Measurements from ENCODE around the gene VPS52.

VPS52 gene, protein sequence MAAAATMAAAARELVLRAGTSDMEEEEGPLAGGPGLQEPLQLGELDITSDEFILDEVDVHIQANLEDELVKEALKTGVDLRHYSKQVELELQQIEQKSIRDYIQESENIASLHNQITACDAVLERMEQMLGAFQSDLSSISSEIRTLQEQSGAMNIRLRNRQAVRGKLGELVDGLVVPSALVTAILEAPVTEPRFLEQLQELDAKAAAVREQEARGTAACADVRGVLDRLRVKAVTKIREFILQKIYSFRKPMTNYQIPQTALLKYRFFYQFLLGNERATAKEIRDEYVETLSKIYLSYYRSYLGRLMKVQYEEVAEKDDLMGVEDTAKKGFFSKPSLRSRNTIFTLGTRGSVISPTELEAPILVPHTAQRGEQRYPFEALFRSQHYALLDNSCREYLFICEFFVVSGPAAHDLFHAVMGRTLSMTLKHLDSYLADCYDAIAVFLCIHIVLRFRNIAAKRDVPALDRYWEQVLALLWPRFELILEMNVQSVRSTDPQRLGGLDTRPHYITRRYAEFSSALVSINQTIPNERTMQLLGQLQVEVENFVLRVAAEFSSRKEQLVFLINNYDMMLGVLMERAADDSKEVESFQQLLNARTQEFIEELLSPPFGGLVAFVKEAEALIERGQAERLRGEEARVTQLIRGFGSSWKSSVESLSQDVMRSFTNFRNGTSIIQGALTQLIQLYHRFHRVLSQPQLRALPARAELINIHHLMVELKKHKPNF

DNA sequence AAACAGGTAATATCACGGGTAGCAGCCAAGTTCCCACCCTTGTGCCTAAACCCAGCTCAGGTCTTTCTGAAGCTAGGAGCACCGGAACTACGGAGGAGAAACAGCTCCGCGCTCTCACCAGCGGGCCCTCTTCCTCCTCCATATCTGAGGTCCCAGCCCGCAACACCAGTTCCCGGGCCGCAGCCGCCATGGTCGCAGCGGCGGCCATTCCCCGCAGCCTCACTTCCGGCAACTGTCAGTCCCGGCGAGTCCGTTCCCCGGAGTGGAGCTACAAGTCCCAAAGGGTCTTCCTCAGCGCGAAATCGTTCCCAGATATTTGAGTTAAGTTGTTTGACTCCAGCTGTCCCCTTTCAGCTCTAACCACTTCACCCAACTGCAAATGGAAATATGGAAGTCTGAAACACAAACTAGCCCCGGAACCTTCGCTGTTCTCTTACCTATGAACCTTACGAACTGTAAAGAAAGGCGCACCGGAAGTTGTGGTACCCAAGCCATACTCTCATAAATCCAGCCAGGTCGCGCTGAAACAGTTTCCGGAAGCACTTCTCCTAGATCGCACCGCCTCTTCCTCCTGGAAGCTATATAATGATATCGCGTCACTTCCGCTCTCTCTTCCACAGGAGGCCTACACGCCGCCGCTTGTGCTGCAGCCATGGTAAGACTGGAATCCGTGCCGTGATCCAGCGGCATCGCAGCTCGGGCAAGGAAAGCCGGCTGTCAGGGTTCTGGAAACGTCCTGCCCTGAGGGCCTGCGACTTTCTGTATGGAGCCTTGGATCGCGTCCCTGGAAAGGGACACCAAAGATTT lies at the start of gene VPS52, which contains the start of gene RPS18:
Gene VPS52 (minus strand): TSS at position 409 of the 807 bp plus-strand sequence. CDS start 201 bp downstream, at position 208.
Gene RPS18 (plus strand): TSS at position 608 of the 807 bp plus-strand sequence. CDS start 45 bp downstream, at position 653.
- DNase-seq (ENCODE audit: low read depth) = peak; percentile 74

DNA sequence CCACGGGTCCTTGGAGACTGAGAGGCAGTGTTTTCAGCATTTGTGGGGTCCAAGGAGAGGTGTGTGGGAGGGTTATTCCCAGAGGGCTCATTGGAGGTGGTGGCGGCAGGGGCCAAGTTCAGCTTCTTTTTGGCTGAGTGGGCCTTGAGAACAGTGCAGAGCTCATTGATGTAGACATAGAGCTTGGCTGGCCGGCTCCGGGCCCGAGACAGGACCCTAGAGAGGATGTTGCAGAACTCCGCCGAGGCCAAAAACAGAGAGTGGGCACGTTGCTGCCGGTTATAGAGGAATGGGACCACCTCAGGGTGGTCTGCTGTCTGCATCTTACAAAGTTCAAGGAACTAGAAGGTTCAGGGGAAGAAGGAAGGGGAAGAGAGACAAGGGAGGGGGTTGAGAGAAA lies 49.6 kb upstream of the VPS52 start:
- no peak for DNase-seq (ENCODE audit: low read depth)

DNA sequence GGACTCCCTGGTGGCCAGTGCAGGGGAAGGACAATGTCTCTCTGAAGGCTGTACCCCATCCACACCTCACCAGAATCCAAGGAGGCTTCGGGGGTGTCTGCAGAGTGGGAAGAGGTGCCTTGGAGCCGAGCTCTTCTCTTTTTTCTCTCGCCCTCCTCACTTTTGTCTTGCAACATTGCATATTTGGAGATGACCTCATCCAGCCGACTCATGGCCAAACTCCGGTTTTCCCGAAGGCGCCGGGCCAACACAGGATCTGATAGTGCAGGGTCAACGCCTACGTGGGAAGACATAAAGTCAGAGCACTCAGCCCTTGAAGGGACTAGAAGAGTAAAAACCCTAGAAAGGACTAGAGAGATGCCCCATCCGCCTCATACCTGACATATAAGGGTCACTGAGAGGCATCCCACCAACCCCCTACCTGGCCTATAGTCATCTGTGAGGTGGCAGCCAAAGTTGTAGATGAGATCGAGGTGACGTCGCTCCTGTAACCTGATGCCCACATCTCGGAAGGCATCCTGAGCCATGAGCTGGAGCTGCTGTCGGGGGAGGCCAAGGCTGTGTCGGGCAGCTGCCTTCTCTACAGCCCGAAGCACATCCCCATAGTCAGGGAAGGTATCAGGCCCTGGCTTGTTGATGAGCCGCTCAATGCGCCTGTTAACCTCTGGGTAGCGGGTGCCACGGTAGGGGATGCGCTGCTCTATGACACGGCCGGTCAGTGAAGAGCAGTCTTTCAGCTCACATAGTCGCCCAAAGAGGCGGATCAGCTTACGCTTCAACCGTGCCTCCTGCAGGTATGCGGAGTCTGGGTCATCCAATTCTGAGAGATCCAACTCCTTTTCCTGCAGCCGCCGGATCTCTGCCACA lies 48.9 kb upstream of the VPS52 start:
- DNase-seq (ENCODE audit: low read depth) = no peak

DNA sequence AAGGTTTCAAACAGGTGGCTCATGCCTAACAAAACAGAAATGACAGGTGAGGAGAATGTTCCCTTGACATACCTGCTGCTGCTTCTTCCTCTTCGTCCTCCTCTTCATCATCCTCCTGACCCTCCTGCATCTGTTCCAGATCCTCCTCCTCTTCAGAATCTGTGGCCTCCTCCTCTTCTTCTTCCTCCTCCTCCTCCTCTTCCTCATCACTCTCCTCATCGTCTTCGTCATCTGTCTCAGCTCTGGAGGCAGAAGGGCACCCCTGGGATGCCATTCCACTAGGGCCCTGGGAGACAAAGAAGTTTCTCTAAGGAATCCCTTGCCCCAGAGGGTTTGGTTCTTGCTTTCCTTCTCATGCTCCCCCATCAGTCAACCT lies 48.3 kb upstream of the VPS52 start:
- no peak for DNase-seq (ENCODE audit: low read depth)

DNA sequence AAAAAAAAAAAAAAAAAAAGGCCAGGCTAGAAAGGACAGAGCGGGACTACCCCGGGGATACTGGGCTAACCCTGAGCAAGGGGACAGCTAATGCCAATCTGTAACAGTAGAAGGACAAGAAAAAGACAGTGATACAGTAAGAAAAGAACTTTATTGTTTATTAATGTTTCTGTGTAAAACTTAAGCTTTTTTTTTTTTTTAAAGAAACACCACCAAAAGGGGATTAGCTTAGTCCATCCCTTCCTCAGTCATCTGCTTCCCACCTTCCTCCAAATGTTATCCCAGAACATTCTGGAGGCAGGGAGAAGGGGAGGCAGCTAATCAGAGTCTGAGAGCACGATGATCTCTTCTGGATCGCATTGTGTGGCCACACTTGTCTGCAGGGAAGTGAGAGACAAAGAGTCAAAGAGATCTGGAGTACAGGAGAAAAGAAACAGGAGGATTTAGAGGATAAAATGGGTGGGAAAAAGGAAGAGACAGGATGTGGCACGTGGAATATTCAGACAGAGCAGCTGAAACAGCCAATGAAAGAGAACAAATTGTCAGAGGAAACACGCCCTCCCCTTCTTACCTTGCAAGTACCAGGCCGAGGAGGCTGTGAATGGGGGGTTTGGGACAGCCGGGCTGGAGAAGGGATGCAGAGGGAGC lies 46.9 kb upstream of the VPS52 start:
- no peak for DNase-seq (ENCODE audit: low read depth)

DNA sequence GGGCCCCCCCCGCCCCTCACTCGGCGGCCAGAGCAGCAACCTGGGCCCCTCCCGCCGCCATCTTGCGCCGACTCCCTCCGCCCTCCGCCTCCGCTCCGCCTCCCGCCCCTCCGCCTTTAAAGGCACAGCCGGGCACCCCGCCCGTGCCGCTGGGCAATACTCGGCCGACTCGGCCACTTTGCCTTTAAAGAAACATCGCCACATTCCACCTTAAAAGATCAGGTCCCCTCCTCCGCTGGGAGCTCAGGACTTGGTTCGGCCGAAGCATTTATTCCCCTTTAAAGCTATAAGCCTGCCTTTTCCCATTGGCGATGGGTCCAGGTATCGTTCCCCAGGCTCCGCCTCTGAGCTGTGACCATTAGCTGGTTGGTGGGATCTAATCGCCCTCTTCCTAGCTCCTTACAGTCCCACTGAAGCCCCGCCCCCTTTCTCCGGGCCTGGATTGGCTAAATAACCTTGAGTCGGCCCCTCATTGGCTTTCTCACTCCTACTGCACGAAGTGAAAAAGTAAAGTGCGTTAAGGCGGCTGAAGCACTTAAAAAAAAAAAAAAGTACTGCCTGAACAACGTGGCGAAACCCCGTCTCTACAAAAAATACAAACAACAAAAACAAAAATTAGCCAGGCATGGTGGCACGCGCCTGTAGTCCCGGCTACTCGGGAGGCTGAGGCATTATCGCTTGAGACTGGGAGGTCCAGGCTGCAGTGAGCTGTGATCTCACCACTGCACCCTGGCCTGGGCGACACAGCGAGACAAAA lies 46.2 kb upstream of the VPS52 start, which contains the start of gene ZBTB22:
Gene ZBTB22 (minus strand): TSS at position 76 of the 757 bp plus-strand sequence. CDS start 828 bp downstream, outside the sequence.
- DNase-seq (ENCODE audit: low read depth) = peak; percentile 75

DNA sequence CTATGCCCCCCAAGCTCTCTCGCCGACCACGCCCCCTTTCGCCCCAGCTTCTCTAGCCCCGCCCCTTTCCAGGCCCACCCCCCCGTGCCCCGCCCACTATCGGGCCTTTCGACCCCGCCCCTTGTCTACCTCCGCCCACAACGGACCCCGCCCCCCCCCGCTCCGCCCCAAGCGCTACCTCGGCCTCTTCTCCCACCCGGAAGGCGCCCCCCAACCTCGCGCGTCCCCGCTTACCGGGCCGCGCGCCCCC lies 45.7 kb upstream of the VPS52 start:
- no peak for DNase-seq (ENCODE audit: low read depth)

DNA sequence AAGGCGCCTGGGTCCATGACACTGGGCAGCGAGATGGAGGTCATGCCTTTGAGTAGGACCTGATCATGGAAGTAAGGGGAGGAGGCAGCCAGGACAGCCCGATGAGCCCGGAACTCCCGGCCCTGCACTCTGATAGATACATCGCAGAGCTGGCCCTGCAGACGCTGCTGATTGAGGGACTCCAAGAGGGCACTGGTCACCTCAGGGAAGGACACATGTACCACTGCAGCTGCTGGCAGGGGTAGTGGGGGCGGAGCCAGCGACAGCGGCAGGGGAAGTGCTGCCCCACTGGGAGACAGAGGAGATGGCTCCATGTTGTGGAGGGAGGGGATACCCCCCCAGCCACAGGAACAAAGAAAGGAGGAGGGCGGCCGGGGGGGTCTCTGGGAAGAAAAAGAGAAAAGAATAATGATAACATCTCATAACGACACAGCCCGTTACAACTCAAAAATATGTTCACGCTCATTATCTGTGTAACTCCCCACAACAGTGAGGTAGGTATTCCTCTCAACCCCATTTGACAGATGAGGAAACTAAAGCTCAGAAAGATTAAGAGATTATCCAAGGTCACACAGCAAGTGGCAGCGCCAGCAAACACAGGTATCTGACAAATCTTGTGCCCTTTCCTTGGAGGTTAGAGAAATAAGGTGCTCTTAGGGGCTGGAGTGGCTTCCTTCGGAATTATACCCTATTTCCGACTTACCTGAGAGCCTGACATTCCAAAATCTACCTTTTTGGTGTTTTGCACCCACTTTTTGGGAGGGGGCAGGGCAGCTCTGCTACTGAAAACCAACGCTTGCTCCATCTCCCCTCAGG lies 45.1 kb upstream of the VPS52 start:
- DNase-seq (ENCODE audit: low read depth) = no peak

DNA sequence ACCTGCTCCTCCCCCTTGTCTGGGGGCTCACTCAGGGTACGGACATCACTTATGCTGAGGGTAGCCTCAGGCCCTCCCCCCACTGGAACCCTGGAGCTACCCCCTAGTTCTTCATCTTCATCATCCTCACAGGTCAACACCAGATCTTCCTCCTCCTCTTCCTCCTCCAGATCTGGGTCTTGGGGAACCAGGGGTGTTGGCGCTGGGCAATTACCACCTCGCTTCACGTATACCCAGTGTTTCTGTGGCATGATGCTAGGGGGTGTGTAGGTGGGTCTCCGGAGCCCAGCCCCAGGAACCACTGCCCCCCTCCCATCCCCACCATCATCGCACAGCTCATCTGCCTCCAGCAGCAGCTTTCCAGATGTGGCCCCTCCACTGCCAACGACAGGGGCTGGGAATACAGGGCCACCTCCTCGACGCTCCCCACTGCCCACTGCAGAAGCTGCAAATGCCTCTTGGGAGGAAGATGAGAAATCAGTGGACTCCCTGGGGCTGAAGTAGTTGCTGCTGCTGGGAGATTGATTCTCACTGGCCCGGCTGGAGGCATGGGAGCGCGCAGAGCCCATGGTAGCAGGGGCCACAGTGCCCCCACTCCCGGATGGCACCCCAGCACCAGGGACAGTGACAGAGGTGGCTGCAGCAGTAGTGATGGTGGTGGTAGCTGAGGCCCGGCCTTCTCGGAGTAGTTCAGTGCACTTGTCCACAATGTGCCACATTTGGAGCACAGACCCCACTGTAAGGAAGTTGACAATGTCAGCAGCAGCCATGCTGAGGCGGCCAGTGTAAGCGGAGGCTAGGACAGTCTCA lies 44.3 kb upstream of the VPS52 start:
- no peak for DNase-seq (ENCODE audit: low read depth)

DNA sequence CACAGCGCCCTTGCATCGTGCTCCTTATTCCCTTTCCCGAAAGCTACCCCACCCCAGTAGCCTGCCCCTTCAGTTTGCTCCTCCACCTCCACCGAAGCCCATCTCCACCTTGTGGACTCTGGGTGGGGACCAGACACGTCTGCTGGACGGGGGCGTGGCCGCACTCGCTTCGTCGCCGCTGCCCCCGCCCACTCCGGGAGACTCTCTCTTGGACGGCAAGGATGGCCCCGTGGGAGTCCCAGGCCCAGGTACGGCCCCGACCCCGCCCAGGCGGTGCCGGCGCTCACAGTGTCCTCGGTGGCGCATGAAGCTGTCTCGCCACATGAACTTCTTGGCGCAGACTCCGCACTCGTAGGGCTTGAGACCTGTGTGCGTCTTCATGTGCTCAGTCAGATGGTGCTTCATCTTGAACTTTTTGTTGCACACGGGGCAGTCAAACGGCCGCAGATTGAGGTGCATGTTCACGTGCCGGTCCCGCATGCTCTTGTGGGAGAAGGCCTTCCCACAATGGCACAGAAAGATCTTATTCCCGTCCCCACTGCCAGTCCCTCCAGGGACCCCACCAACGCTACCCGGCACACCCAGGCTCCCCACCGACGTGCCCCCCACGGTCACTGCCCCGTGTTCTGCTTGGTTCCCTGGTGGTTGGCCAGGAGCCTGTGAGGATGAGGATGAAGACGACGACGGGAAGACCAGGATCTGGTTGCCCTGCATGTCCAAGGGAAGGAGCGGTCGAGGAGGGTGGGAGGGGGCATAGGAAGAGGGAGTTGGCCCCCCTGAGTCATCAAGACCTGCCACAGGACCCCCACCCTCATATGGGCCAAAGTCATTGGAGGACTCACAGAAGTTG lies 43.5 kb upstream of the VPS52 start:
- no peak for DNase-seq (ENCODE audit: low read depth)

DNA sequence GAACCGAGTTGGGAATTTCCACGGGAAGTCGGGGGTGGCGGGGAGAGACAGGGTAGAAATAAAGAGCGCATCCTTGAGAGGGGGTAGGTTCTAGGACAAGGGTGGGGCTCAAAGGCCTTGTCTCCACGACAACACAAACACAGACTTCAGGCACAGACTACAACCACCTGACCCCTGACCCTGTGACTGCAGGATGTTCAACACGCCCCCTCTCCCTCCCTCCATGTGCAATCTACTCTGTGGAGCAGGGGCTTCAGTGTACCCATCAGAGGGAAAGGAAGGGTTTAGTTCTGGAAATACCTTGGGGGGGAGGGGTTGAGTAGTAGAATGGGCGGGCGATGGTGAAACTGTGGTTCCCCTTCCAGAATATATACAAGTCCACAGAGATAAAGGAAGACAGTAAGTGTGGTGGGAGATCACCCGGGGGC lies 42.9 kb upstream of the VPS52 start:
- DNase-seq (ENCODE audit: low read depth) = no peak

DNA sequence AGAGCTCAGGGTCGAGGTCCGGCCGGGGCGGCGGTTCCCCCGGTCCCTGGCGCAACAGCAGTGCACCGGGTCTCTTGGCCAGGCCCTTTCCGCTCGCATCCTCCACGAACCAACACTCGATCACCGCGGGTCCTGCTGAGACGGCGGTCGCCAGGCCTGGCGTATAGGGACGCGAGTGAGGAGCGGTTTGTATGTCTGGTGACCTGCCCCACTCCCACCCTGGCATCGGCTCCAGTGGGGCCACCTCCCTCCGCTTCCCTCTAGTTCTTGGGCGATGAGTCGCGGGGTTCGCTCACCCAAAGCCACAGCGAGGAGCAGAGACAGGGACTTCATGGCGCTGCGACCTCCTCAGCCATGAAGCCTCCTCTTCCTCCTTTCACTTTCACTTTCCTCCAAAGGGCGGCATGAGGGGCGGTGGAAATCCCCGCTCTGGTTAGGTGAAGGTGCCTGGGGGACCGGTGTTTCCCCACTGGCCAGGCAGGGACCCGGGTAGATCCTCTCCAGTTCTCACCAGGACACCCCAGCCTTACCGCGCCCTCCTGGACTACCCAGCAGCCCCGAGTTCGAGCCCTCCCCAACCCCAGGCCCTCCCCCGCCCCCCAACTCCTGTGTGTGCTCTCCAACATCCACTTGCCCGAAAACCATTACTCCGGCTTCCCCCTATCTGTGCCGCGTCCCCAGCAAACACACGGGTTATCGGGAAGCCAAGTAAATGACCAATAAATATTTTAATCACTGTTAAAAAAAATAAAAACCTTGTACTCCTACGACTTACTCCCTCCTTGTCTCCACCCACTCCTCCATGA lies 42.2 kb upstream of the VPS52 start, which contains the start of gene TAPBP:
Gene TAPBP (minus strand): TSS at position 370 of the 806 bp plus-strand sequence. CDS start 37 bp downstream, at position 333.
- no peak for DNase-seq (ENCODE audit: low read depth)

DNA sequence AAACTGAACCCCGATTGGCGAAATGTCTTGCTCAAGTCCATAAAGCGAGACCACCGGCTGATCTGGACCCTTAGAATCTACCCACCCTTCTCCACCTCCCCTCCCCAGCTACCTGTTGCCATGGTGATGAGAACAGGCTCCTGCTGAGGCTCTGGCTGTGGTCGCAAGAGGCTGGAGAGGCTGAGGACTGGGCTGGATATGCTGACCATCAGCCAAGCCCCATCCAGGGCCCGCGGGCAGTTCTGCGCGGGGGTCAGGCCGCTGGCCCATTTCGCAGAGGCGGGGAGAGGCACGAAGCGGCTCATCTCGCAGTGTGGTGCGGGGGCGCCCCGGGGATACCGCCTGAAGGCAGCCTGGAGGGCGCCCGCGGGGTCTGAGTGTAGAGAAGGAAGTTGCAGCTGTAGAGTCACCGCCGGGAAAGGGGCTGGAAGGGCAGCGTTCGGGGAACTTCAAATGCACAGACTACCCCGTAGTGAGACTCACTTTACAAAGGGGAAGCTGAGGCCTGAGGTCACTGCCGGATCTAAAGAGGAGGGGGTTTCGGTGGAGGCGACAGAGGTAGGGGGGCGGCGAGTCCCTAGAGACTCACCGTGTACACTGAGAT lies 41.5 kb upstream of the VPS52 start:
- no peak for DNase-seq (ENCODE audit: low read depth)

DNA sequence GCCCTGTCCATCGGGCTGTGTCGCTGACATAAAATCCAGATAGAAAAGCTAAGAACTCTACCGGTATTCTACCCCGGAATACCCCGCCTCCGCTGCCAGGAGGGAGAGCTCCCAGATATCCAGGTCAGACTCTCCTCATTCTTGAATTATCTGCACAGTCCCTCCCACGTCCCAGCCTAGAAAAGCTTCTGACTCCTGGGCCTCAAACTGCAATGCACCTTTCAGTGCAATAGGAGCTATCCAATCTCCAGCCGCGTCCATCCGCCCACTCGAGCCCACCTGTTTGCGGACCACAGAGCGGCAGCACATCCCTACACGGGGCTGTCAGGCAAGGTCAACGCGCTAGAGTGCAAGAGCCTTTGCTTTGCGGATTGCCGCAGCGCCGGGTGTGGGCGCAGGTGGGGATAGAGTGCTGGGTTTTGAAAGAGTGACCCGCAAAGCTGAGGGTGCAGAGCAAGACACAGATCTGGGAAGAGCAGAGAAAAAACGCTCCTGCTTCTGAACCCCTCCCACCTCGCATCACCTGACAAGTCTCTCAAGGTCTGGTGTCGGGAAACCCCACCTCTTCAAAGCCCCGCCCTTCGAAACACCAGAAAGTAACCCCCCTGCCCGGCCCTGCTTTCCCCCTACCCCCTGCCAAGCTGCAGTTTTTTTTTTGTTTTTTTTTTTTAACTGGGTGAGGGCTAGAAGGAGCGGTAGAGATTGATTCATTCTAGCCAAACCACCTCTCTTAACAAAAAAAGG lies 40.9 kb upstream of the VPS52 start:
- DNase-seq (ENCODE audit: low read depth) = no peak

DNA sequence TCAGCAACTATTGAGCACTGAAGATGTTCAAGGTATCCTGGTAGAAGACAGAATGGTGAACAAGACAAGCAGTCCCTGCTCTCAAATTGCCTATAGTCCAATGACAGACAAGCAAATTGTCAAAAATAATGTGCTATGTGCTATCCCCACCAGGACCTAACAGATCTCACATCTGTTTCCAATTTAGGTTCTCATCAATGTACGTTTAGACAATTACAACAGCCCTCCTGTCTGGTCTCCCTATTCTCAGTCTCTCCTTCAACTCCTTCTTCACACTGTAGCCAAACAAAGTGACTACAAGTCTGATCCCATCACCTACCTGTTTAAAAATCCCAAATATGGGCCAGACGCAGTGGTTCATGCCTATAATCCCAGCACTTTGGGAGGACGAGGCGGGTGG lies 34.7 kb upstream of the VPS52 start:
- DNase-seq (ENCODE audit: low read depth) = no peak

Data from stimulated activated CD8-positive, alpha-beta memory T cell treated with anti-CD3 and anti-CD28 coated beads, Interleukin-15, amount 100 ng/mL, for 24 hours (primary cell).